K562 (cell line): ENCODE data around the gene CHN2.

Experiments
- CTCF ChIP-seq, 3 experiments: IDR thresholded peaks in 2 of 3; conservative IDR thresholded peaks in 1 of 3; 2 replicates each; pipeline ENCODE4 v1.5.1; 2011 to 2012; ENCODE audit warnings: low read length in 3 of 3, mild to moderate bottlenecking in 3 of 3, control low read depth in 2 of 3, improper control_type of control experiment in 1 of 3, inconsistent platforms in 1 of 3, low read depth in 1 of 3, mixed read lengths in 1 of 3, moderate library complexity in 1 of 3; ENCODE audit not compliant: insufficient read depth in 2 of 3
- PCBP2 ChIP-seq: fragments of 200-400 bp; formaldehyde crosslinking; IDR thresholded peaks from 2 replicates; pipeline ENCODE4 v1.6.1; 2018; ENCODE audit warnings: low read length, low read depth, mild to moderate bottlenecking, moderate library complexity; ENCODE audit not compliant: poor library complexity, severe bottlenecking
- TRIM24 ChIP-seq, 2 experiments: fragments of 450-650 bp; IDR thresholded peaks; 2 replicates each; pipeline ENCODE4 v1.6.1; 2016
- USF2 ChIP-seq: sonication (generic); formaldehyde crosslinking; IDR thresholded peaks from 2 replicates; pipeline ENCODE4 v1.5.0; 2020; ENCODE audit warnings: missing genetic modification reagents

GRCh38 chr7:29329686-29330085 lies 135.1 kb downstream of the CHN2 start:
- TF ChIP-seq CTCF (IDR thresholded peaks at IDR 0.05 in 2 of 3, conservative IDR thresholded peaks at IDR 0.05 in 1 of 3; ENCODE audit: insufficient read depth in 2 of 3, low read depth in 1 of 3, low read length in 3 of 3) (no peak), PCBP2 (no peak), TRIM24 (IDR thresholded peaks at IDR 0.05) (no peak), USF2 (CRISPR knock-in tag) (no peak)
